HG02970 (cell line): ENCODE measurements around the gene AGR2.
"Not testable (repeated sequence)": the region's sequence is repeated elsewhere in the genome, so short reads cannot be mapped to it uniquely, and the experiment has no call there.

Source experiments
- ATAC-seq: cut with Tn5 transposase; IDR thresholded peaks from one replicate; pipeline ENCODE4 v1.9.1; 2021; ENCODE audit warnings: mild to moderate bottlenecking, moderate library complexity, moderate number of reproducible peaks; ENCODE audit not compliant: unreplicated experiment, low FRiP score

The AGR2 gene

DNA sequence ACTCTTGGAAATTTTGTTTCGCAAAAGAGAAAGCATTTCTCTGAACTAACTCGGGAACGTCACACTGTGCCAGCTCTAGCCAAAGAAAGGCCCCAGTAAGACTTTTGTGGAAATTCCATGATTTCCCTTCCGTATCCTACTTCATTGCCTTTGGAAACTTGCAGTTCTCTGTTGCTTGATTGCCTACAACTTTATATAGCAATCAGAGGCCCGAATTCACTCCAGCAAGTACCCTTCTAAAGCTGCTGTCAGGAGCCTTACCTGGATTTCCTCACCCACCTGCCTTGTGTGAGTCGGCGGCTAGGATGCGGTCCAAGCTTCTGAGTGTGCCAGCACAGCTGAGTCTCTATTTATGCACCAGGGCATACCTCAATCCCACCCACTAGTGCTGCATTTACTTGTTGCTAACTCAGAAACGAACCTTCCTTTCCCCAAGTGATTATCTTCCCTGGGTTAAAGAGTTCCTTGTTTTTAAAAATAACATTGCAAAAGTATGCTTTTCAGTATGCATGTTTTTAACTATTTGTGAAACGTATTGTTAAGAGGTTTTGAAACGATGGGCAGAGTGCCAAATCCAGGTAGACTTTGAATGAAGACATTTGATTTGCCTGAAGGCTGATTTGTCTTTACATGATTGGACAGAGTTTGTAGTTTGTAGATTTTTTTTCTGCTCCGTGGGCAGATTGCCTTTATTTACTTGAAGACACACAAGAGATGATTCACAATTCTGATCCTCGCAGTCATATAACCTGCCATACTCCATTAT, at the start of gene AGR2:
TSS of gene AGR2 (minus strand) at position 326 of the 766 bp plus-strand sequence. CDS start 3,203 bp downstream, outside the sequence.
- ATAC-seq, result no peak

DNA sequence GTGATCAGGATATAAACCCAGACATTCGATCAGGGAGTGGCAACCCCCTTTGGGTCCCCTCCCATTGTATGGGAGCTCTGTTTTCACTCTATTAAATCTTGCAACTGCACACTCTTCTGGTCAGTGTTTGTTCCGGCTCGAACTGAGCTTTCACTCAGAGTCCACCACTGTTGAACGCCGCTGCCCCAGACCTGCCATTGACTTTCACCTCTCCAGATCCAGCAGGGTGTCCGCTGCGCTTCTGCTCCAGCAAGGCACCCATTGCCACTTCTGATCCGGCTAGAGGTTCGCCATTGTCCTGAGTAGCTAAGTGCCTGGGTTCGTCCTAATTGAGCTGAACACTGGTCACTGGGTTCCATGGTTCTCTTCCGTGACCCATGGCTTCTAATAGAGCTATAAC, 48.4 kb upstream of the AGR2 start:
- not testable (repeated sequence) for ATAC-seq

DNA sequence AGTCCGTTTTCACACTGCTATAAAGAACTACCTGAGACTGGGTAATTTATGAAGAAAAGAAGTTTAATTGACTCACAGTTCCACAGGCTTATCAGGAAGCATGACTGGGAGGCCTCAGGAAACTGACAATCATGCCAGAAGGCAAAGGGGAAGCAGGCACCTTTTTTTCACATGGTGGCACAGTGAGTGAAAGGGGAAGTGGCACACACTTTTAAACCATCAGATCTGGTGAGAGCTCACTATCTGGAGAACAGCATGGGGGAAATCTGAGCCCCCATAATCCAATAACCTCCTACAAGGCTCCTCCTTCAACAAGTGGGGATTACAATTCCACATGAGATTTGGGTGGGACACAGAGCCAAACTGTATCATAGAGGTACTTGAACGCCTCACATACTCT, 47.0 kb upstream of the AGR2 start:
- ATAC-seq, result no peak

DNA sequence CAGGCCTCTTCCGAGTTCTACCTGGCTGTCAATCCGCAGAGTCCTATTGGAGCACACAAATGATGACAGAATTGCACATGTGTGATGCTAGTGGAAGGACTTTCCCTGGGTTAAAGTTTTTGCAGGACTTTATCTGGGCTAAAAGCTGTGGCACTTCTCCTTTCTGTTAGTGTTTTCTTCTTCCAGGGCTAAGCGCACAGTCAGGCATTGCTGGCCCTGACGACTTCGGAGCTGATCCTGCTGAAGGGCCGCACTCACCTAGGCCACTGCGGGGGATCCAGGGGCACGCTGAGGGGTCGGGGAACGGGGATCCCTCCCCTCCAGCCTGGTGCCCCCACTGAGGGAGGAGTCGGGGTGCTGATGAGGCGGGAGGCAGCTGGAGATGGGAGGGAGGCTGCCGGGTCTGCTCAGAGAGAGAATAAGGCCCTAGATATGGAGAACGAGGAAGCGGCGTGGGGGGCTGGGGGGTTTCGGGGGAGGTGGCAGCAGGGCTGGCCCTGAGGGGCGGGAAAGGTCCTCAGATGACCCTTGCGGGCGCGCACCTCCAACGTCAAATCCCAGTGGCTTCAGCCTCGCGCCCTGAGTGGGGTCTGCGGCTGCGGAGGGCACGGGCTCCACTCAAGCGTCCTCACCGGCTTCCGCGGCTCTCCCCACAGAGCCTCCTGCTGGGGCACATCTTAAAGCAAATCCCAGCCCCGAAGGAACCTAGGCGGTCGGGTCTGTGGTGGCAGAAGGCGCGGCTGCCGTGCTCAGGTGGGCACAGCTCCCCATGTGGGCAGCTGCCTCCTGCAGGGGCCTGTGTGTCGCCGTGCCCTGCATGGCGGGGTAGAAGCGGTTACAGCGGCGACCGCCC, 46.0 kb upstream of the AGR2 start:
- ATAC-seq, result no peak

DNA sequence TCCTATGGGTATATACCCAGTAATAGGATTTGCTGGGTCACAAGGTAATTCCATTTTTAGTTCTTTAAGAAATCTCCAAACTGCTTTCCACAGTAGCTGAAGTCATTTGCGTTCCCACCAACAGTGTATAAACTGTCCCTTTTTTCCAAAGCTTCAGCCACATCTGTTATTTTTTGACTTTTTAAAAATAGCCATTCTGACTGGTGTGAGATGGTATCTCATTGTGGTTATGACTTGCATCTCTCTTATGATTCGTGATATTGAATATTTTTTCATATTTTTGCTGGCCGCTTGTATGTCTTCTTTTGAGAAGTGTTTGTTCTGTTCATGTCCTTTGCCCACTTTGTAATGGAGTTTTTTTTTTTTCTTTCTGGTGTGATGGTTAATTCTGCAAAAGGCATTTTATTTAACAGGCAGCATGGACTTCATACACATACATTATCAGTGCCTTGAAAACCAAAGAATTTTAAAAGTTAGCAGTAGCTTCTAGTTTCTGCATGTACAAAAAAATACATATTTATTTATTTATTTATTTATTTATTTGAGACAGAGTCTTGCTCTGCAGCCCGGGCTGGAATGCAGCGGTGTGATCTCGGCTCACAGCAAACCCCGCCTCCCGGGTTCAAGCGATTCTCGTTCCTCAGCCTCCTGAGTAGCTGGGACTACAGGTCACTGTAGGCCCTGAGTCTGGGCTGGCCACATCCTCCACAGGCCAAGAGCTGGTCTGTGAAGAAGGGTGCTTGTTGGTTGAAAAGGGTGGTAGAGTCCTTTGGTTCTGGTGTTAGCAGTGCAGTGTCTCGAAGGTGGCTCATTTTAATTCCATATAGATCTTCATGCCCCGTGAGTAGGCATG, 44.7 kb upstream of the AGR2 start:
- ATAC-seq, result no peak

DNA sequence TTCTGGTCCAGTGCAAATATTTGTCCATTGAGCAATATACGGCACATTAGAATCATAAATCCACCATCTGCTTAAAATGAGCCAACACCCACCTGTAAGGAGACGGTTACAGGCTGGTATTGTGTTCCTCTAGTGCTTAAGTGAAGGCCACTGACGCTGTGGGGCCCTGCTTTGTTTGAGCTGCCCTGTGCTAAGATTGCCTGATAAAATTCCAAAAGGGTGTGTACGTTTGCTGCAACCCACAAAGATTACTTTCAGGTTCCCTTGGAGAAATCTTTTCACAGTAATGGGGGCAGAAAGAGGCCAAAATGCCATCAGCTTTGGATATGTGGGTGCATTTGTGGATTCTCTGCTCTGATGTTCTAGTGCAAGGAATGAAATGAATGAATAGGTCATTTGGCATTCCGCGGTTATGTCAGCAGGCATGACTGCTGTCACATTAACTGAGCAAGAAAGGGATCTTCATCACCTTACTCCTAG, 42.6 kb upstream of the AGR2 start:
- ATAC-seq, result no peak

DNA sequence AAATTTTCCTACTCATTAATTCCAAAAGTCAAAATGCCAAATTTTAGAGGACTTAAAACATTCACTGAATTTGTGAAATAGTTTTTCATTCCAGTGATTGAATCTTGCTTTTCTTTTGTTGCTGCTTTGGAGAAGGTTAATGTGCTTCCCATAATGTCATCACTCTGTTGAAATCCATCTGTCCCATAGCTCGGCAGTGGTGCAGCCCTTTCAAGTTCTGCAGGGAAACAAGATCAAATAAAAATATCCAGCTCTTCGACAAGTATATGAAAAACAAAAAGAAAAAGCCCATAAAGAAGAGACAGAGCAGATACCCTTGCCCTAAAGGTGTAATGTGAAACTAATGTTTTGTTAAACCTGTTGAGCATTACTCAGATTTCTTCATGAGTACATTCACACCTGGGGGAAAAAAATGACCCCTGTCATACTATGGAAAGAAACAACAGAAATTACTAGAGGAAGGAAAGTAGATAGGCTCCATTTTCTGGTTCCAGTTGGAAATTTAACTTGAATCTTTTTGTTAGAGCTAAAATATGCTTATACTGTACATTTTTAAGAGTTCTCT, 41.9 kb upstream of the AGR2 start:
- ATAC-seq, result no peak

DNA sequence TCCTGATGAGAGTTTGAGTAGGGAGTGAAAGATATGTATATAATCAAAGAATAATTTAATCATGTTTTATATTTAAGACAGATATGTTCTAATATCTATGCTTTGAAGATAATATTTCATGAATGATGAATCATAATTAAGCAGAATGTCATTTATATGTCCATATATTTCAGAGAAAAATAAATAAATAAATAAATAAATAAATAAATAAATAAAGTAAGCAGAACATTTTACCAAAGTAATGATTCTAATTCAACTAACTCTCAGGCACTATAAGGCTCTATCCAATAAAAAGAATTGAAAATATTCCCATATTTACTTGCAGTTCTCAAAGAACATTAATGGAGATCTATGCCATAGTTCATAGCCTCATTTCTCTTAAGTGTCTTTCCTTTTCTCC, 40.9 kb upstream of the AGR2 start:
- ATAC-seq, result no peak

DNA sequence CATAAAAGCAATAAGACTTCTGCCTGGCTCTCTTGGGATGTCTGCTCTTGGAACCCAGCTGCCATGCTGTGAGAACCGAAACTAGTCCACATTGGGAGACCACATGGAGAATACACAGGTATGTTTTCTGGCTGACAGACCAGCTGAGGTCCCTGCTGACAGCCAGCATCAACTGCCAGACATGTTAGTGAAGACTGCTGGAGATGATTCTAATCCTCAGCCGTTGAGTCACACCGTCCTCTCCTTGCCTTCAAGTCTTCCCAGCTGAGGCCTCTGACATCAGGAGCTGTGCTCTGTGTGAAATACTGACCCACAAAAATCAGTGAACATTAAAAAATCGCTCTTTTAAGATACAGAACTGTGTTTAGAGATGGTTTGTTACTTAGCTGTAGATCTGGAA, 36.9 kb upstream of the AGR2 start:
- ATAC-seq, result no peak

DNA sequence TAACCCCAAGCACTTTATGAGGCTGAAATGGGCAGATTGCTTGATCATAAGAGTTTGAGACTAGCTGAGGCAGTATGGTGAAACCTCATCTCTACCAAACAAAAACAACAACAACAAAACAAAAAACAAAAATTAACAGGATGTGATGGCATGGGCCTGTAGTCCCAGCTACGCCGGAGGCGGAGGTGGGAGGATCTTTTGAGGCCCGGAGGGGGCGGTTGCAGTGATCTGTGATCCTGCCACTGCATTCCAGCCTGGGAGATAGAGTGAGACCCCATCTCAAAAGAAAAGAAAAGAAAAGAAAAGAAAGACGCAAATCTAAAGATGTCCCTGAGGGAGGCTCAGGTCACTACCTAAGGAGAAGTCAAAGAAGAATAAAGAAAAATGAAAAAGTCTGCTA, 35.3 kb upstream of the AGR2 start:
- no peak for ATAC-seq

DNA sequence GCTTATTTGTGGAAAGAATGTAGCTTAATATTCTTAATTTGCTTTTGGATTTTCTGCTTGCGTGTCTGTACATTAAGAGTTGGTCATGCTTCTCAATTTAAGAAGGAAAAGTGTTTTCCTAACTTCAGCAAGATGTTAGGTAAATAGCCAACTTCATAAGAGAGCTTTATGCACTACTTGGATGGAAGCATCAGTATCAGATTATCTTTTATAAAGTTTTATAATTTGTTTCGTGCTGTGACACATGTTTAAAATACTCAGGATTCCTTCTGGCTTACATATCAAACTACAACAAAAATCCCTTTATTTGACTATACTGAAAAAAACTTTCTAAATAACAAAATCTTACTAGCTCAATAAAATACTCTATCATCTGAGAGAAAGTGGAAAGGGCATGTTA, 34.8 kb upstream of the AGR2 start:
- ATAC-seq, result no peak

DNA sequence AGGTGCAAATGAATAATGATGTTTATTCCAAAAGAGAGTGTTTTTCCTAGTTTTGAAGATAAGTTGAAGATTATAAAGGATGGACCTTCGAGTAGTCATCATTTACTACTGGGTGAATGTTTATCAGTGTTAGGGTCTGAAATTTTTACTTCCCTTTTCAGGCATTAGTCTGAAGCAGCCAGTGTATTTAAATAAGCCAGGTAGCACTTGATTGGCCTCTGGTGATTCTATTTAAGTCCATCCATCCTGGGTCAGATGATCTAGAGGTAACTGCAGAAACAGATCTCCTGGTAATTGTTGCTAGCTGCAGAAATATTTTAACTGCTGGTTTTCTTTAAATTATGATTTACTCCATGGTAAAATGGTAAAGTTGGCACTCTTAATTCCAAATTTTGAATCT, 34.1 kb upstream of the AGR2 start:
- no peak for ATAC-seq

DNA sequence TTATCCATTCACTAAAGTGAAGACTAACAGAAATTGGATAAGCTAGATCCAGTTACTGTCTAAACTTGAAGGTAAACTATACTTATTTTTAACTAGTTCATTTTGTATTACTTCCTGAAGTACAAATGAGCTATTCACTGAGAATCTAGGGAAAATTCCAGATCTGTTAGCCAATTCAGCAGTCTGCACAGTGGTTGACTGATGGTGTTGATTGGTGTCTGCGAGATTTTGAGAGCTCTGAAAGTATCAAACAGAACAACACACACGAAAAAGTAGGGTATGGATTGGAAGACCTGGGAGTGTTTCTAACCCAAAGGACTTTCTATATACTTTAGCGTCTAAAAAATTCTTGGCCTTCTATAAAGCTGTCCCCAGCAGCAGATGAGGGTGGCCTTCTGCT, 33.6 kb upstream of the AGR2 start:
- ATAC-seq, result no peak

DNA sequence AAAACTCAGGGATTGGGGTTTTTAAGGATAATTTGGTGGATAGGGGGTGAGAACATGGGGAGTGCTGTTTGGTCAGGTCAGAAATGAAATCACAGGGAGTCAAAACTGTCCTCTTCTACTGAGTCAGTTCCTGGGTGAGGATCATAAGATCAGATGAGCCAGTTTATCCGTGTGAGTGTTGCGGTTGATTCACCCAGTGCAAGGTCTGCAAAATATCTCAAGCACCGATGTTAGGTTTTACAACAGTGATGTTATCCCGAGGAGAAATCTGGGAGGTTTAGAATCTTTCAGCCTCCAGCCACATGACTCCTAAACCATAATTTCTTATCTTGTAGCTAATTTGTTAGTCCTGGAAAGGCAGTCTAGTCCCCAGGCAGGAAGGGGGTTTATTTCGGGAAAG, 31.7 kb upstream of the AGR2 start:
- ATAC-seq, result no peak

DNA sequence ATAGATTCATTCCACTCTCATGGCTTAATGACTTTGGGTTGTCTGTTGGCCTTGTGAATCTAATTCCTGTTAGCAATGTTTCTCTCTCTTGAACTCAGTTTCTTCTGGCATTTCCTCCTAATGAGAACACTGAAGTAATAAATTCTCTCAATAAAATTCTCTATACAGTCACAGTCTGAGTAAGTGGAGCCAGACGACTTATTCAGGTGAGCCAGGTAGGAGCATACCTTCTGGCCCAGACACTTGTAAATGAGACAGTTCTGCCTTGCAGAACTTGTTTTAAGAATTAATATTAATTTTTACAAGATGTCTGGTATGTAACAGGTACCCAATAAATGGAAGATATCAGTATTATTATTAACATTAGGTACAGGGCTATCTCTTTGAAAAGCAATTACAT, 28.6 kb upstream of the AGR2 start:
- ATAC-seq, result no peak

DNA sequence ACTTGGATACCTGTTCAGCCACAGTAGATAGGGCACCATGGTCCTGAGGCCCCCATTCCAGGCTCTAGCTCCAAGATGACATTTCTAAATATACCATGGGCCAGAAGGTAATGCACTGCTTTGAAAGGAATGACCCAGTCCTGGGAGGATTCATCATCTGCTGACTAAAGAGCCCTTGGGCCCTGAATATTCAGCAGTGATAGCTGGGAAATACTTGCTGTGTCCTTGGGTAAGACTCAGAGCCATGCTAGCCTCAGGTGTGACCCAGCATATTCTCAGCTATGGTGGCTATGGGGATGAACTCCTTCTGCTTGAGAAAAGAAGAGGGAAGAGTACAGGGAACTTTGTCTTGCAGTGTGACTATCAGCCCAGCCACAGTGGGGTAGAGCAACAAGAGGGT, 21.3 kb upstream of the AGR2 start:
- no peak for ATAC-seq

DNA sequence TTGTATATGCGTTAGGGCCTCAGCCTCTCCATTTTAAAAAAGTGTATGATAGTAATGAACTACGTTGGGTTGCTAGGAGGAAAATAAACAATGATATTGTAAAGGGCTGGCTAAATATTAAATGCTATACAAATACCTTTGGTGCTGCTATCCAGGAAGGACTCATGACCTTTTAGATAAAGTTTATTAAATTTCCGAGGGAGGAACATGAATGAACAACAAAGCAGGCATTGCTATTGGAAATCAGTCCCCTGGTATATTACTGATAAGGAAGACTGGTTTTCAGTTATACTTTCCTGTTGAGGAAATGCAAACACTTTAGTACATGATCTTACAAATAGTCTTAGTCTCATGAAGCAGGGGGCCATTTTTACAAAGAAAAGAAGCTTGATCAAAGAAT, 17.2 kb upstream of the AGR2 start:
- ATAC-seq, result no peak

DNA sequence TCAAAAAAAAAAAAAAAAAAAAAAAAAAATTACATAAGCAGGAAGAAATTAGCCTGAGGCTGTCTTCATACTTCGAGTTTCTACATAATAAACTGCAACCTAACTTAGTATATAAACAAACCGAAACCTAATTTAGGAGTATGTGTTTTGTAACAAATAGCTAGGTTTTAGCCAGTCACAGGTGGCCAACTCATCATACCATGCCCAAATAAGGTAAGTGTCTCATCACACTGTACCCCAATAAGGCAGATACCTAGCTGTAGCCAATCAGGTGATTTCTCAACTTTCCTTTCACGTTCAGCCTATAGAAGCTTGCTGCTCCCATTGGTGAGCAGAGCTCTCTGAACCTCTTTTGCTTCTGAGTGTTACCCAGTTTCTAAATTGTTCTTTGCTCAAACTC, 13.9 kb upstream of the AGR2 start:
- ATAC-seq, result no peak

DNA sequence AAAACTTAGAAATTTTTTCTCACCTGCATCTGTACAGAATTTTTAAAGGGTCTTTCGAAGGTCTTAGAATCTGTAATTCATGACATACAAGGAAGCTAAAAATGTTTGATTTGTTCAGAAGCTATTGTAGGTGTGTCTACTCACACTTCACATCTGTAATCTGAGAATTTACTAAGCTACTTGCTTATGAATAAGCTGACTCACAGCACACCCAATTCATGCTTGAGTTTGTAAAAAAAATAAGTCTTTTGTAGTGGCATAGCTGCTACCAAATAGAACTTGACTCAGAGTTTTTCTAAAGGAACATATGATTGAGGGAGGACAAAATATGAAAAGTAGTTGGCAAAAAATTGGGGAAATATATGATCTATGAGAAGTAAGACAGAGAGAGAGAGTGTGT, 12.7 kb upstream of the AGR2 start:
- ATAC-seq, result no peak

DNA sequence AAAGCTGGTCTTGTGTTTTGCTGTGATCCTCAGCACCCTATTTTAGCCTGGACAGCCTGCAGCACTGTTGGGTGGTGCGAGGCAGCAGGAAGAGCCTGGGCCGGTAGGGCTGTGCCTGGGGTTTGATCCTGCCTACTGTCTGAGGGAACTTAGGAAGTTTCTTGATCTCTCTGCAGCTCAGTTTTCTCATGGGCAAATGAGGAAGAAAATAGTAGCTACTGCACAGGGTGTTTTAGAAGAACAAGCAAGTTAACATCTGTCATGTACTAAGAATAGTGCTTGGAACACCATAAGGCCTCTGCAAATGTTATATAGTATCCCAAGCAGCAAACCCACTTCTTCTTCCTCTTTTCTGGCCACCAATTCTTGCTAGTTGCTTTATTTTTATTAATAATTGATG, 12.0 kb upstream of the AGR2 start:
- ATAC-seq, result no peak

DNA sequence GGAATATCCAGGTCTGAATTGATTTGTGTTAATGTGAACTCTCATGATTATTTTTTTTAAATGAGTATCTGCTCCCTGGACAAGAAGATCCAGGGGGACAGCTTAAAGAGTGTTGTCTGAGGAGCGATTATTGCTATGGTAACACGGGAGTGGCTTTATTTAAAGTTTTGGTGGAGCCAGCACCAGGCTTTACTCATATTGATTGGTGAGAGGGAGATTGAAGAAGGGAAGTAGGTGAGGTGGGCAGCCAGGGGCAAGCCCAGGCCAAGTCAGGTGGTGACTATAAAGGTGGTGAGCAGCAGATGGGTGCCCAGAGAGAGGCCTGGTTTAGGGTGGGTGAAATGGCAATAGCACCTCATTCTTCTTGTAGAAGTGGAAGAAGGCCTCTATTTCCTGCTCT, 10.2 kb upstream of the AGR2 start:
- ATAC-seq, result no peak
